ENCODE results near the gene AMBP.

Gene AMBP

DNA sequence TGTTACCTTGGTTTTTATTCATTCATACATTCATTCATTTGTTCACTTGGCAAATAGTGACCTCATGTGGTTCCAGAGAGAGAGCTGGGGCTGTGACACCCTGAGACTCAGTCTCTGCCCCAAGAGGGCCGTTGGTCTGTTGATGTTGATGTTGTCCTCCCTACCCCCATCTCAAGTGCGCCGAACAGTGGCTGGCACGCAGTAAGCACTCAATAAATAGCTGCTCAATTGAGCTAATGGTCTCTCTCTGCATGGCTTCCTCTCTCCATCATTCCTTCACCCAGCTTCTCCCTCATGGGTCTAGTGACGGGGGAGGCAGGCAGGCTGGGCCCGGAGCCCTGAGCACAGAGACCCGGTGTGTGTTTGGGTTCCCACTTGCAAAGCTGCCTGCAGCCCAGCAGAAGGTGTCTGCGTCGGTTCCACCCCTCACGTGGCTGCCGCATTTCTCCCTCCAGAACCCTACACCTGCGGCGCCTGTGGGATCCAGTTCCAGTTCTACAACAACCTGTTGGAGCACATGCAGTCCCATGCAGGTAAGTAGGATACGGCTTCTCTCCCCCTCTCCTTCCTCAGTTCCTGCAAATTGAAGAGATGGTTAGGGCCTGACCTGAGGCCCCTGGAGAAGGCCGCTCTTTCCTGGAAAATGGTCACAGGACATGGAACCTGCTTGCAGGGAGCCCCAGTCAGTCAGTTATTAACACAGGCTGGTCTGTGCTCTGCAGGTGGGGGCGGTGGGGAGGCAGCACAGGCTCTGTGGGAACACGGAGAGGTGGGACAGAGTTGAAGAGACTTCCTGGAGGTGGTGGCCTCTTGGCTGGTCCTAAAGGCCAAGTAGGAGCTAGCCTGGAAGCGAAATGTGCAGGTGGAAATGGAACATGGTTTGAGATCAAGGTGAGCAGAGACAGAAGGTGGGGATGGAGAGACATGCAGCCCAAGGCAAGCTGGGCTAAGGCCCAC lies 42.0 kb downstream of the AMBP start:
- DNase-seq (ENCODE audit: low read depth, low spot score): no peak
- H3K27ac ChIP-seq: no peak overlapping the region

DNA sequence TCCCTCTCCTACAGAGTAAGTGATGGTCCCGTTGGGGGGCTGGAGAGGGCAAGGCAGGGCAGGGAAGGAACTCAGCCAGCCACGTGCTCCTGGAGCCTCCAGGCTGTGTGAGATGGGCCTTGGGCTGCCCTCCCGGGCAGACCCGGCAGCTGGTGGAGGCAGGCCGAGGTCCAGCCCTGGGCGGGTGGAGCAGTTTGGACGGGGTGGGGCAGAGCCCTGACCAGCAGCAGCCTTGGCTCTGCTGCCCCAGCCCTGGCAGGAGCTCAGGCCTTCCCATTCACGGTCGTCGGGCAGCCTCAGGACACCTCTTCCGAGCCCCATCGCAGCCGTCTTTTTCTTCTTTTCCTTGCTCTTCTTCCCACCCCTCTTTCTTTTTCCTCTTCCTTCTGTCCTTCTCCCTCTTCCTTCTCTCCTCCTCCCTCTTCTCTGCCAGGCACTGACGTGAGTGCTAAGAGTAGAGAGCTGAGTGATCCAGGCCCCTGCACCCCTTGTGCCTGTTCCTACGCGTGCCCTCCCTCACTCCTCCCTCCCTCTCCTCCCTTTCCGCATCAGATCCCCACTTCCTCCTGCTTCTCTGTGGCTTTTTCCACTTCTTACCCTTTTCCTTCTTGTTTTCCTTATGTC lies 42.8 kb downstream of the AMBP start:
- no peak overlapping the region for H3K27ac ChIP-seq
- no peak for DNase-seq (ENCODE audit: low read depth, low spot score)

DNA sequence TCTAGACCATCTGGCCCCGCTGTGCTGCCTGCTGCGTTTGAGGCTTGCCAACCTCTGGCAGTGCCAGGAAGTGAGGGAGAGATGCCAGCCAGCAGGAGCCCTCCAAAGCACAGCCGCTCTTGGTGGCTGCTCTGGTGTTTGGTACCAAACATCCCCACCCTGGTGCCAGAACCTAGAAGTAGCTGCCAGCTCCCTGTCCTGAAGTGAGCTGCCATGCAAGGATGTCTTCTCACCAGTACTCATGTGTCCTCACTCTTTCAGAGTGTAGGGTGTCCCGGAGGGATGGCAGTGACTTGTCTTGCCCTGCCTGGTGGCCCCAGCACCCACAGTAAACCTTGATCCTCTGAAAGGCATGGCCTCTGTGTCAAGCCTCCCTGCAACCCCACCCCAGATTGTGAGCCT lies 43.4 kb downstream of the AMBP start:
- H3K27ac ChIP-seq: no peak overlapping the region

DNA sequence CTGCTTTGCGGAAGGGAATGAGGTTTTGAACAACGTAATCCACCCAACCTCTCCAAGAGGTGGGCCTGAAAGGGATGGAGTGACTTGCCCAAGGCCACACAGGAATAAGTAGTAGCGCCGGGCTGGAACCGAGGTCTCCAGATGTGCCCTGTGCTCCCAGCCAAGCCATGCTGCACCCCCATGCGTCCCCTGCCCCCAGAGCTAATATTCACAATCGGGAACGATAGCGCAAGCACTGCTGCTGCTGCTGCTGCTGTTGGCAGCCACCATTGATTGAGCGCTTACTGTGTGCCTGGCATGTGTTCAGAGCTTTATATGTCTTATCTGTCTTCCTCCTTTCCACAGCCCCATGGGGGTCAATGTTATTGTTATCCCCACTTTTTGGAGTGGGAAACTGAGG lies 43.9 kb downstream of the AMBP start:
- no peak for DNase-seq (ENCODE audit: low read depth, low spot score)
- no peak overlapping the region for H3K27ac ChIP-seq

More for the DNA sequence above, 43.4 kb downstream of the AMBP start:
- no peak for DNase-seq (ENCODE audit: low read depth, low spot score)

DNA sequence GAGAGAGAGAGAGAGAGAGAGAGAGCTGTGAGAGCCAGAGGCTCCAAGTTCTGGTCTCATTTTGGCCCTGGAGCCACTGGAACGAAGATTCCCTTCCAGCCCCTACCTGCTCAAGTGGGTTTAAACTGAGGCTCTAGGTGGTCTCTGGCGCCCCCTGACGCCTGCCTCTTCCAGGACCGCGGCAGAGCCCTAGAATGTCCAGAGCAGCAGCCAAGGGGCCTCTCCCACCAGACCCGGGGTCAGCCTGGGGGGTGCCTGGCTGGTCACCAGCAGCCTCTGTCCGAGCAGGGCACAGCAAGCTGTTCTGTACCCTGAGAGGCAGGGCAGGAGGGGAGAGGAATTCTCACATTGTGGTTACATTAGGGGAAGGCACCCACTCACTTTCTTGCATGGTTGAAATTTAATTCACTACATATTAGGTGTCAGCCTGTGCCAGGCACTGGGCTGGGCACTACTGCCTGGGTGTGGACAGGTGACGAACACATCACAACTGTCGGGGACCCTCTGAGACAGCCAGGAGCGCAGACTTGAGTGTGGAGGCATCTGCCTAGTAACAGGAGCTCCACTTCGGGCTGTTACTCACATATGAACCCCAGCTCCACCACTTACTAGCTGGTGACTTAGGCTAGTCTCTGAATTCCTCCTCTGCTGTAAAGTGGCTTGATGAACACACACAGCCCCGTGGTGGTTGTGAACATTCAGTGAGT lies 44.5 kb downstream of the AMBP start:
- H3K27ac ChIP-seq: no peak overlapping the region
- no peak for DNase-seq (ENCODE audit: low read depth, low spot score)

DNA sequence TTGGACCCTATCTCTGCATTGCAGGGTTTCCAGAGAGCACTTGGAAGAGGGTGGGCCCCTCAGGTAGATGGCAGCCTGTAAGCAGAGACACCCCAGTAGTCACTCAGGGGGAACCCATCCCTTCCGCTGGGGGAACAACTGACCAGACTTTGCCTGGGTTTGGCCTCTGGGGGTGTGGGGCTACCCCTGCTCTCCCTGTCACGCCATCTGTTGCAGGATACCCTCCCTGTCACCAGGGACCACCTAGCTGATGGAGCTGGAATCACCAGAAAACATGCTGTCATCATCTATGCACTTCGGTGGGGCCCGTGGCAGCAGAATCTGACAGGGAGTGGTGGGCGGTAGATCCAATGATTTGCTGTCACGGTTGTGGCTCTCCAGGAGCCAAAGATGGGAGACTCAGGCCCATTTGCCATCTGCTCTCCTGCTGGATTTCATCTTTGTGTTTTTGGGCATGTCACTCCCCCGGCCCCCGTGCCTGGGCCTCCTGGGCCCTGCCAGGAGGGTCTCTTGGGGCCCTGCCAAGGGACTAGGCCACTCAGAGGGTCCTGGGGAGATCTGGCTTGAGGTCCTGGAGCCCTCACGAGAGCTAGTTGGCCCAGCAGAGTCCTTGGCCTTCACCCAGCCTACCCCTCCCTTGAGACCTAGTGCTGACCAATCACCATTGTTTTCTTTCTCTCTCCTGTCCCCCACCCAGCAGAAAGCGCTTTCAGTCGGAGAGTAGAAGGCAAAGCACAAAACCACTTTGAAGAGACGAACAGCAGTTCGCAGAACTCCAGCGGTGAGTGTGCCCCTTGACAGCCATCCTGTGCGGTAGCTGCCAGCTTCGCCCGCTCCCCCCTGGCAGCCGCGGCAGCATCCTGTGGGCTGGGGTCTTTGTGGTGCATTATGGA lies 45.9 kb downstream of the AMBP start:
- DNase-seq (ENCODE audit: low read depth, low spot score): no peak
- no peak overlapping the region for H3K27ac ChIP-seq

DNA sequence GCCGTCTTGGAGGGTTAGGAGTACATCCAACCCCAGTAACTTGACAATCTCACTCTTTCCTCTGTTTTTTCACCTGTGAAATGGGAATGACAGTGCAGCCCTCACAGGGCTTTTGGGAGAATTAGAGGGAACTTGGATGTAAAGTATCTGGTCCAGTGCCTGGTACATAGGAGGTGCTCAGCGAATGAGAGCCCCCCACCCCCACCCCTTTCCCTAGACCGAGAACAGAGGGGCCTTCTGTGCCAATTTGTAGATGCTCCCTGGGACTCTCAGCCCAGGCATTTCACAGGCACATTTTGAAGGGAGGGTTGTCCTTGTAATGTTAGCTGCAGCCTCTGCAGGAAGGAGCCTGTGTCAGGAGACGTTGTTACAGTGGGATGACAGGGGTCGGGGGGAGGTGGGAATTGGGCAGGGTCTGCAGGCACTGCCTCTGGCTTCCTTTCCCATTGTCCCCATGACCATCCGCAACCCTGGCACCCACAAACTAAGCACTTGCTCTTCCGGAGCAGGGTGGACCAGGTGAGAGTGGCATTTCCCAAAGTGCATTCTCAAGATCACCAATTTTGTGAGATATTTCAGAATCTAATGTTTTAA lies 47.0 kb downstream of the AMBP start:
- H3K27ac ChIP-seq: no peak overlapping the region
- DNase-seq (ENCODE audit: low read depth, low spot score): no peak

DNA sequence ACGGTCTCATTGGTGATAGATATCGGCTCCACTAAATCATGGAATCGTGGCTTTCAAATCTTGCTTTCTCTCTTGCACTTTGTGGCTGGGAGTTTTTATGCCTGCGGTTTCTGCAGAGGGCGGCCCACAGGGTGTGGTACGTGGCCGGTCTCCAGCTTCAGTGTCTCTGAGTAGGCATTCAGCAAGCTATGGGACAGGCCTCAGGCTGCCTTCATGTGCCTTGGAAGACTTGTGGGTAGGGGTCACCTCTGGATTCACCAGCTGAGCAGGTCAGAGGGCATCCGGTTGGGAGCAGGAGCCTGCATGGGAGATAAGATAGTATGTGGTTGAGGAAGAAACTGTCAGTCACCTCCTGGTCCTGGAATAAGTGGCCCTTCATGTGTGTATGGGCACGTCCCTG lies 47.7 kb downstream of the AMBP start:
- H3K27ac ChIP-seq: no peak overlapping the region
- DNase-seq (ENCODE audit: low read depth, low spot score): no peak

DNA sequence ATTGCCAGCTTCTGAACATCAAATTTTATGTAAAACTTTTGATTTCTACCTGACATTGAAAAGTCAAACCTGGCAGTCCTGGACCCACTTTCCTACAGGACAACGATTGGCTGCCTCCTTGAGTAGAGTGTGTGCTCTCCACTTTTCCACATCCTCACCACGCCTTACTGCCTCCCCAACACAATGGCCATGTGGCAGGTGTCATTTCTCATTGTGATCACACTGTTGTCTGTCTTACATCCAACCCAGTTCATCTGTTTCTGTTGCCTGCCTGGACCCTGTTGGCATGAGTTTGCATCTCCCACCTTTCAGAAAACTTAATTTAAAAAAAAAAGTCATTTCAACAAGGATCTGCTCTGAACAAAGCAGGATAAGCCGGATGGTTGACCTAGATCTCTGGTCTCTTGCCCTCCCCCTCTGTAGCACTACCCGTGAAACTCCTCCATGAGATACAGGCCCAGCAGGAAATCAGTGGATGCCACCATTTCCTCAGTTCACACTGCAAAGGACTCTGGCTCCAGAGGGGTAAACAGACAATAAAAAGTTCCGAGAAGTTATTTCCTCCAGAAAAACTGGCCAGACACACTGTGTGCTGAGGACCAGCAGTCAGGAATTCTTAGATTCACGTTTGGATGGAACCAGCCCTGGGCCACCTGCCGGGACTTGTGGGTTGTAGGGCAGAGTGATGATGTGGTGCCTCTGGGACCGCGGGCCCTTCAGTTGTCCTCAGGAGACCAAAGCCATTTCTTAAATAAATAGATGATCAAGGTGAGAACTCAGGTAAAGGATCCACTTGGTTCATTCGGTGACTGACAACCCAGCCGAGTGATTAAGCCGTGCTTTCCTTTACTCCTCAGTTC lies 48.6 kb downstream of the AMBP start:
- DNase-seq (ENCODE audit: low read depth, low spot score): no peak
- no peak overlapping the region for H3K27ac ChIP-seq

DNA sequence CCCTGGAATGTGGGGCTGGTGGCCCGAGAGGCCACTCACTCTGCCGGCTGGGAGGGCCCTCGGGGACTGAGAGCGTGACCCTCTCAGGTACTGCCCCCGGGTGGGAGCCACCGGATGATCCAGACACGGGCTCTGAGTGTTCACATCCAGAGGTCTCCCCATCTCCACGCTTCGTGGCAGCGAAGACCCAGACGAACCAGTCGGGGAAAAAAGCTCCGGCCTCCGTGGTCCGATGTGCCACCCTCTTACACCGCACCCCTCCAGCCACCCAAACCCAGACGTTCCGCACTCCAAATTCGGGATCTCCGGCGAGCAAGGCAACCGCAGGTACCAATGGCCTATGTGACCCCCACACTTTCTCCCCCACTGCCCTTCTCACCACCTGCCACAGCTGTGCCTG lies 49.5 kb downstream of the AMBP start:
- no peak for DNase-seq (ENCODE audit: low read depth, low spot score)

DNA sequence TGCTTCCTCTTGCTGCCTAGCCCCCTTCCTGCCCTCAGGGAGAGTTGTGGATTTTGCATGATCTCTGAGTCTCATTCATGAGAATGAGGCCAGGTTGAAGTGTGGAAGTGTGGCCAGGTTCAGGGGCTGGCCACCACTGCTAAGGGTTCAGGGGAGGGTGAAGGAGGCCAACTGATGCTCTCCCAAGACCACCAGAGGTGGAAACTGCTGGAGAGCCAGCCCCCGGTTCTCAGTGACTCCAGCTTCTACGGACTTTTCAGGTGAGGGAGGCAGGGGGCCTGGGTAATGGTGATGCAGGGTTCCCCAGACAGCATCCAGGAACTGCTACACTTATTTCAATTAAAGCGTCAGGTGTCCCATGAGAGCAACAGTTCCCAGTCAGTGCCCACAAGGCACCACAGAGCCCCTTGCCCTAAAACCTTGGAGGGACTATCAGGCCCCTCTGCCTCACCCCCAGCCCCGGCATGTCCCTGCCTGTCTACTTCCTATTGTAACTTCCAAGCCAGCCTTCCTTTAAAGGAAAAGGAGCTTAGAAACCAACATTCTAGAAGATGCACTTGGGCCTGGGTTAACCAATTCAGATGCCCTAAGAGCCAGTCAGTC lies 50.1 kb downstream of the AMBP start:
- no peak for DNase-seq (ENCODE audit: low read depth, low spot score)
- no peak overlapping the region for H3K27ac ChIP-seq

More for the DNA sequence above, 49.5 kb downstream of the AMBP start:
- no peak overlapping the region for H3K27ac ChIP-seq

DNA sequence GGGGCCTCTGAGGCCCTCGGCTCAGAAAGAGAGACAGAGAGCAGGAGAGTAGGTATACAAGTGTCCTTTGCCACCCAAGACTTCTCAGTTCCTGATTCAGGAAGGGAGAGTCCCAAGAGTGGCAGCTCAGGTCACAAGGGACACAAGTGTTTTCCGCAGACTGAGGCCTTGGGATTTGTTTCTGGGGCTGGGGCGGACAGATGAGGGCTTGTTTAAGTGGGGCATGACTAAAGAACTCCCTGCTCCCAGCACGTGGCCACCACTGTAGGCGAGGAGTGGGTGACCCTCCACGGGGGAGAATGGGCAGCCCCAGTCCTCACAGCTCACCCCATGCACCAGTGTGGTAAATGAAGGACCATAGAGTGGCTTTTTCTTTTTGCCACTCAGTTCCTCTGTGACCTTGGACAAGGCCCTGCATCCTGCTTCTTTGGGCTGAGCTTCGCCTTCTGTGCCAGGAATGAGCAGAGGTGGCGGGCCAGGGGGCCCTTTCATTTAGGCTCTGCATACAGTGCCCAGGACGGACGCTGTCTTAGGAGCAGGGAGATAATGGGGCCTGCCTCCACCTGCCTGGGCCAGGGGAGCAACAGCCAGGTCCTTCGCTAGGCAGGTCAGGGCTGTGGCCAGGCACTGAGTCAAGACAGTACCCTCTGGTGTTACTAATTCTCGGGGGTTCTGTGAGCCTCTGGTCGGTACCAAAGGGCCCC lies 50.8 kb downstream of the AMBP start:
- H3K27ac ChIP-seq: no peak overlapping the region
- no peak for DNase-seq (ENCODE audit: low read depth, low spot score)

DNA sequence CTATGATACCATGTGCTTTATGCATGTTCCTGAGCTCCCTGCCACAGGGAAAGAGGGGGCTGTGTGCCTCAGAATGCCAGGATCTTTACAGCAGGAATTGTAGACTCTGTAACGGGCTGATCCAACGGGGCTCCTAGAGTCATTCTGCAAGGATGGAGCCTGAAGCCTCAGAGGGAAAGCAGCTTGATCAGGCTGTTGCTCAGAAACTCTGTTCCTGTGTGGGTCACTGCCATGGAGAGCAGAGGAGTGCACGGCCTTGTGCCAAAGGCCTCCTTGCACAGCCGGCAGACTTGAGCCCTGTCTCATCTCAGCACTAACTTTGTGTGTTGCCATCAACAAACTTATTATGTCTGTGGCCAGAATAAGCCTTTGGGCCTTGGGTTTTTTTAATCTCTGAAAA lies 51.8 kb downstream of the AMBP start:
- DNase-seq (ENCODE audit: low read depth, low spot score): no peak
- H3K27ac ChIP-seq: no peak overlapping the region

DNA sequence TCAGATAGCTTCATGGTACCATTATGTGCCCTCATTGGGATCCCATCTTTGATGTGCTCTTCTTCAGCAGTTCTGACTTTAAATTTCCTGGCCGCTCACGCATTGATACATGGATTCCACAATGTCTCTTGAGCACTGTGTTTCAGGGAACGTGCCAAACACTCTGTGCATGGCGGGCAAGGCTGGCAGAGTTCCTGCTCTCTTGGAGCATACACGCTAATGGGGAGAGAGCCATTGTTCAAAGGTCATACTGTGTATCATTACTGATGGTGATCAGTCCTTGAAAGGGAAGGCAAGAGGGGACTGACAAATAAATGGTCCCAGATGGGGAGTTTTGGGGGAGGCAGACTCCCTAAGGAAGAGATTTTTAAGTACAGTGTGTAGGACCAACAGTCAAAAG lies 52.3 kb downstream of the AMBP start:
- no peak overlapping the region for H3K27ac ChIP-seq
- no peak for DNase-seq (ENCODE audit: low read depth, low spot score)

DNA sequence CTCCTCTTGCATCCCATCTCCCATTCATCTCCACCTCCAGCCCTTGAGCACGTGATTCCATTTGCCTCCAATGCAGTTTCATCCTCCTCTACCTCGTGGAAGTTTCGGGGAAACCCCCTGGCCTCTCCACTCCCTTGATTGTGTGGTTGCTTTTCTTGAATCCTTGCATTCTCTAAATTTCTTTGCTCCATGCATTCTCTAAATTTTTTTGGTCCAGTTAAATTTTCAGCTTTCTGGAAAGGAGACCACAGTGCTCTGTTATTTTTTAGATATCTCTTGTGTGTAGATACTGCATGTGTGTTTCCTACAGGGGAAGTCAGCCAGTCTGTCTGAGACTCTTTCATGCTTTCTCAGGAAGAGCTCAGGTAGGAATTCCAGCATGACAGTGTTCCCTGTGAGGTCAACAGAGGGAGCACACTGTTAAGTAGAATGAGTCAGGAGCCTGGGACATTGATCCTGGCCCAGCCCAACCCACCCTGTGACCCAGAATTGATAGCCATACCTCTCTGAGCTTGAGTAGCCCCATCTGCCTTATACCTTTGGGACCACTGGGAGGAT lies 52.8 kb downstream of the AMBP start:
- H3K27ac ChIP-seq: no peak overlapping the region
- DNase-seq (ENCODE audit: low read depth, low spot score): no peak

DNA sequence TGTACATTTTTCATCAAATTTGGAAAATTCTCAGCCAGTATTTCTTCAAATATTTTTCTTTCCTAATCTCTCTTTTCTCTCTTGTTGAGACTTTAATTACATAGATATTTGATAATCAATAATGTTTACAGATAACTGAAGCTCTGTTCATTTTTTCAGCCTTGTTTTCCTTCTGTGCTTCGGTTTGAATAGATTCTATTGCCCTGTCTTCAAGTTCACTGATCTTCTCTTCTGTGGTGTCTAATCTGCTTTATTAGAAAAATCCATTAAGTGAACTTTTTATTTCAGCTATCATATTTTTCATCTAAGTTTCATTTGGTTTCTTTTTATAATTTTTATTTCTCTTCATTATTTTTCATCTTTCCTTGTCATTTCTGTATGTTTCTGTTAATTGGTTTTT lies 54.1 kb downstream of the AMBP start:
- DNase-seq (ENCODE audit: low read depth, low spot score): no peak
- H3K27ac ChIP-seq: no peak overlapping the region

DNA sequence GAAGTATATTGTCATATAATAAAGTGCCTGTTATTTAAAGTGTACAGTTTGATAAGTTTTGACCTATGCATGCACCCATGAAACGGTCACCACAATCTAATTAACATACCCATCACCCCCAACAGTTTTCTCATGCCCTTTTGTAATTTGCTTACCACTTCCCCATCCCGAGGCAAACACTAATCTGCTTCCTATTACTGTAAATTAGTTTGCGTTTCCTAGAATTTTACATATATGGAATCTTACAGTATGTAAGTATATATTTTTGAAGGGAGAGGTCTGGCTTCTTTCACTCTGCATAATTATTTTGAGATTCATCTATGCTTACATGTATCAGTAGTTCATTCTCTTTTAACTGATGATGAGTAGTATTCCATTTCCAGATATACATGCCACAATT lies 56.5 kb downstream of the AMBP start:
- no peak overlapping the region for H3K27ac ChIP-seq
- DNase-seq (ENCODE audit: low read depth, low spot score): no peak

All from epithelial cell of prostate (primary cell).